Measurements from ENCODE around the gene ACTR2.

The ACTR2 gene

DNA sequence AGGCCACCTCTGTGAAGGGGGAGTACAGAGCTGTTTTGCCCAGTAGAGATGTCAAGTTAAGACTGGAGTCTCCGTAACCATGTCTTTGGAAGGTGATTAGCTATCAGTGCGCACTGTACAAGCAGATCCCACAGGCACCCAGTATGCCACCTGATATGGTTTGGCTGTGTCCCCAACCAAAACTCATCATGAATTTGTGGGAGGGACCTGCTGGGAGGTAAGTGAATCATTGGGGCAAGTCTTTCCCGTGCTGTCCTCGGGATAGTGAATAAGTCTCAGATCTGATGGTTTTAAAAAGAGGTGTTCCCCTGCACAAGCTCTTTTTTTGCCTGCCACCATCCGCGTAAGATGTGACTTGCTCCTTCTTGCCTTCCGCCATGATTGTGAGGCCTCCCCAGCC, 90.2 kb downstream of the ACTR2 start:
- Histone ChIP-seq H3K4me1 (ENCODE audit: control insufficient read depth, insufficient read depth, low read length) (peaks cover 20% of the 10 kb centered on the region), H3K9me3 (replicated peaks; ENCODE audit: low read length) (no peaks in the 10 kb centered on the region), H3K4me3 (ENCODE audit: low read length) (no peak overlapping the region), H3K36me3 (ENCODE audit: insufficient read depth, low read length) (peaks cover 27% of the 10 kb centered on the region), H3K4me2 (ENCODE audit: low read length) (no peak overlapping the region), H3K9ac (ENCODE audit: low read depth, low read length) (no peak overlapping the region), H3K27me3 (ENCODE audit: control insufficient read depth, insufficient read depth, low read length) (no peaks in the 10 kb centered on the region)

DNA sequence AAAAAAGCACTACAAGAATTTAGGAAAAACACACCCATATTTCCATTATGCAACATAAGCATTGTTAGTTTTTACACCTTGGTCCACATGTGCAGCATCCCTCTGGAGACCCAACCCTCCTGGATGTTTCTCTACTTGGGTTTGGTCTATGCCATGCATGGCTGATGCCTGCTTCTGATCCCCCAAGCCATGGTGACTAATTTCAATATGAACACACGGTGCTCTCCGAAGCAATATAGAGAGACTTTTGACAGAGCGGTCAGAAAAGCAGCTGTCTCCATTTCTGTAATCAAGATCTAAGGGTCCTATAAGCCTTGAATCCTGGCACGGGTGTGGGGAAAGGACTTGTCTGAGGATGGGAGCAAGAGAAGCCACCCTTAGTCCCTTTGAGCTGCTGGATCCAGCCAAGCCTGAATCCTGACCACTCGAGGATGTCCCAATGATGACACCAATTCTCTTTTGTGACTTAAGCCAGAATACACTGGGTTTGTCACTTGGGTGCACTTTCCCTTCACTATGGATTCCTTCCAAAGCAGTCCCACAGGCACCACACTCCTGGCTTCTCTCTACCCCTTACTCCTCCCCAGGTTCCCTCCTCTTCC, 91.5 kb downstream of the ACTR2 start:
- Histone ChIP-seq H3K4me1 (ENCODE audit: control insufficient read depth, insufficient read depth, low read length) (peaks cover 20% of the 10 kb centered on the region), H3K4me3 (ENCODE audit: low read length) (no peak overlapping the region), H3K4me2 (ENCODE audit: low read length) (peak overlapping the region; percentile 49), H3K9me3 (replicated peaks; ENCODE audit: low read length) (no peaks in the 10 kb centered on the region), H3K27me3 (ENCODE audit: control insufficient read depth, insufficient read depth, low read length) (no peaks in the 10 kb centered on the region), H3K9ac (ENCODE audit: low read depth, low read length) (peak overlapping the region; percentile 41), H3K36me3 (ENCODE audit: insufficient read depth, low read length) (peaks cover 14% of the 10 kb centered on the region)

DNA sequence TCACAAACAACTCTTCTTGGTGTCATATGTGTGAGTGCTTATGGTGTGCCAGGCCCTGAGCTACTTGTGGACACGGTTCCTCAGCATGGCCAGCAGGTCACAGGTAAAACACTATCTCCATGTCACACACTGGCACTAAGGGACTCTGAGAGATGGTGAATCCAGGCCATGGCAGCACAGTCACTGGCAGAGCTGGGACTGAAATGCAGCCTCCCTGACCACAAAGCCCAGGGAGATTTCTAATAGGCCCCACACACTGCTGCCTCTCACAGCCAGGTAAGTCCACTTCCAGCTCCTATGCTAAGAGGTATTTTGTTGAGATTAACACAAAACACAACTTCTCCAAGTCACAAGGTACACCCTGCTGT, 92.0 kb downstream of the ACTR2 start:
- Histone ChIP-seq H3K4me1 (ENCODE audit: control insufficient read depth, insufficient read depth, low read length) (peaks cover 20% of the 10 kb centered on the region), H3K9me3 (replicated peaks; ENCODE audit: low read length) (no peaks in the 10 kb centered on the region), H3K9ac (ENCODE audit: low read depth, low read length) (peak overlapping the region; percentile 41)

DNA sequence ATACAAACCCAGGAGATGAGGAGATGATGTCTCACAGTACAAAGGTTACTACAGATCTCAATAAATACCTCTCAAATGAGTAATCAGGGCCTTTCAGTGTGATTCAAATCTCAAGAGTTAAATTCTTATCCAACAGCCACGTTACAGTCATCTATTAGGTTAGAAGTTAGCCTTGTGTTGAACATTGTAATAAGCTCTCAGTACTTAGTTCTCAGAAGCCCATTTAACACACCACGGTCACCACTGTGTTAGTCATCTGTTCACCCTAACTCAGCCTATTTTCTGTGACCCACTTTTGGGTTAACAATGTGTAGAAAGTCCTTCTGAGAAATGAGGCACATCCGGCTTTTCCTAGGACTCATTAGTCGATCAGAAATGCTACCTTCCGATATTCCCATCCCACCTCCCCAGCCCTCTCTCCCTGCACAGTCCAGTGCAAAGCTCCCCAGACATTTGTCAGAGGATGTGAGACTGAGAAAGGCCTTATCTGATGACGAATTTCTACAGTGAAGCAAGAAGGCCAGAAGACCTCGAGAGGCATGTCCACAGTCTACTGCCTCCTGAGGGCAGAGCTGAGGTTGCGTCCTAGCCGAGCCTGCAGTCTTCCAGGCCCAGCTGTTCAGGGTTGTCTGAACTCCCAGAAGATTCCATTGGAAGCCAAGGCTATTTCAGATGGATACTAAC, 92.6 kb downstream of the ACTR2 start:
- H3K9ac ChIP-seq (ENCODE audit: low read depth, low read length) = peak overlapping the region; percentile 65
- peaks cover 20% of the 10 kb centered on the region for H3K4me1 ChIP-seq (ENCODE audit: control insufficient read depth, insufficient read depth, low read length)
- peak overlapping the region; percentile 53 for H3K4me2 ChIP-seq (ENCODE audit: low read length)
- H3K9me3 ChIP-seq (replicated peaks; ENCODE audit: low read length) = no peaks in the 10 kb centered on the region
- H3K27me3 ChIP-seq (ENCODE audit: control insufficient read depth, insufficient read depth, low read length) = no peaks in the 10 kb centered on the region
- H3K36me3 ChIP-seq (ENCODE audit: insufficient read depth, low read length) = peaks cover 15% of the 10 kb centered on the region
- peak overlapping the region; percentile 39 for H3K4me3 ChIP-seq (ENCODE audit: low read length)

More for the DNA sequence above, 92.0 kb downstream of the ACTR2 start:
- H3K36me3 ChIP-seq (ENCODE audit: insufficient read depth, low read length) = peaks cover 14% of the 10 kb centered on the region
- H3K4me3 ChIP-seq (ENCODE audit: low read length) = no peak overlapping the region
- peak overlapping the region; percentile 49 for H3K4me2 ChIP-seq (ENCODE audit: low read length)
- no peaks in the 10 kb centered on the region for H3K27me3 ChIP-seq (ENCODE audit: control insufficient read depth, insufficient read depth, low read length)
